ENCODE results near the gene SLC41A3. TPM values are rescaled to one million over a fixed set of nuclear protein-coding genes. Genes with fewer than 3 reads are reported as not detected.

The SLC41A3 gene
- total and polyA plus RNA-seq, 10 of the 15 experiments (the other 5 are each of a cell fraction or from before 2014, with no cell fraction given) = 8.3 to 29.5 (median 16.7) TPM

- H3K36me3 ChIP-seq (ENCODE audit: control insufficient read depth in 2 of 2, insufficient read depth in 2 of 2, low read length in 1 of 2) = no peaks in the 10 kb centered on the region
- H3K9me3 ChIP-seq (replicated peaks; ENCODE audit: control insufficient read depth, insufficient read depth, low read length) = no peaks in the 10 kb centered on the region
- no peak overlapping the region for H3K9ac ChIP-seq (ENCODE audit: control insufficient read depth, insufficient read depth, low read length)
- no peak overlapping the region for H3K27ac ChIP-seq (ENCODE audit: control insufficient read depth, insufficient read depth)
- no peaks in the 10 kb centered on the region for H3K4me1 ChIP-seq (ENCODE audit: control insufficient read depth, insufficient read depth, low read length)
- H4K20me1 ChIP-seq (ENCODE audit: control insufficient read depth, insufficient read depth) = no peaks in the 10 kb centered on the region
- 47% methylated on average over 5 of the region's 5 CpGs for WGBS (ENCODE audit: insufficient coverage, insufficient replicate concordance, low lambda C conversion rate, missing lambda C conversion rate)
- ChIA-PET POLR2A (no interaction called here), RAD21 (ENCODE audit: unreplicated experiment) (no interaction called here), SMC1A (ENCODE audit: uncharacterized antibody, unreplicated experiment) (no interaction called here), CTCF (no interaction called here)
- intact Hi-C loops (cut with micrococcal nuclease; ENCODE audit: unreplicated experiment) = no loop called here
- in situ Hi-C loops (cut with MboI) = no loop called here
- H3K4me3 ChIP-seq = no peak overlapping the region
- H3K4me2 ChIP-seq (ENCODE audit: control insufficient read depth, insufficient read depth) = no peak overlapping the region
- TF ChIP-seq TARDBP (IDR thresholded peaks at IDR 0.05; ENCODE audit: borderline replicate concordance) = no peak
- TF ChIP-seq, protein P1, sequence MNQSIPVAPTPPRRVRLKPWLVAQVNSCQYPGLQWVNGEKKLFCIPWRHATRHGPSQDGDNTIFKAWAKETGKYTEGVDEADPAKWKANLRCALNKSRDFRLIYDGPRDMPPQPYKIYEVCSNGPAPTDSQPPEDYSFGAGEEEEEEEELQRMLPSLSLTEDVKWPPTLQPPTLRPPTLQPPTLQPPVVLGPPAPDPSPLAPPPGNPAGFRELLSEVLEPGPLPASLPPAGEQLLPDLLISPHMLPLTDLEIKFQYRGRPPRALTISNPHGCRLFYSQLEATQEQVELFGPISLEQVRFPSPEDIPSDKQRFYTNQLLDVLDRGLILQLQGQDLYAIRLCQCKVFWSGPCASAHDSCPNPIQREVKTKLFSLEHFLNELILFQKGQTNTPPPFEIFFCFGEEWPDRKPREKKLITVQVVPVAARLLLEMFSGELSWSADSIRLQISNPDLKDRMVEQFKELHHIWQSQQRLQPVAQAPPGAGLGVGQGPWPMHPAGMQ (IDR thresholded peaks at IDR 0.05; ENCODE audit: borderline replicate concordance) = no peak
- no peak for TF ChIP-seq EZH2 (IDR thresholded peaks at IDR 0.05; ENCODE audit: borderline replicate concordance, control insufficient read depth, low read depth, low read length)
- TF ChIP-seq POLR2AphosphoS5 (IDR thresholded peaks at IDR 0.05; ENCODE audit: low read length) = no peak
- no peak for TF ChIP-seq CEBPZ (IDR thresholded peaks at IDR 0.05; ENCODE audit: low read depth, low read length)
- TF ChIP-seq PRDM15 (CRISPR knock-in tag; IDR thresholded peaks at IDR 0.05) = no peak
- no peak for TF ChIP-seq SREBF1 (IDR thresholded peaks at IDR 0.05; ENCODE audit: low read length)
- TF ChIP-seq USF1 (IDR thresholded peaks at IDR 0.05; ENCODE audit: borderline replicate concordance, extremely low read length, insufficient read depth, low read depth, low read length) = no peak
- no peak for TF ChIP-seq TCF12 (IDR thresholded peaks at IDR 0.05; ENCODE audit: low read depth, low read length)
- no peak for TF ChIP-seq SMAD5 (IDR thresholded peaks at IDR 0.05; ENCODE audit: low read depth)
- no peak for TF ChIP-seq NBN (IDR thresholded peaks at IDR 0.05)
- no peak for TF ChIP-seq RAD21 (IDR thresholded peaks at IDR 0.05; ENCODE audit: insufficient read depth, low read depth, low read length)
- TF ChIP-seq GABPA (IDR thresholded peaks at IDR 0.05; ENCODE audit: low read depth) = no peak
- TF ChIP-seq TBL1XR1 (IDR thresholded peaks at IDR 0.05; ENCODE audit: low read depth, low read length) = no peak
- no peak for ATAC-seq
- BruUV-seq (replicated peaks) = no TSS peak
- H3K27me3 ChIP-seq (replicated peaks in 1 of 2; ENCODE audit: control insufficient read depth in 2 of 2, insufficient read depth in 2 of 2, low read length in 1 of 2) = no peaks in the 10 kb centered on the region
- no peak for FAIRE-seq
- H2AFZ ChIP-seq (ENCODE audit: control insufficient read depth, low read depth, low read length) = no peak overlapping the region
- H3K79me2 ChIP-seq (ENCODE audit: control insufficient read depth, insufficient read depth, low read length) = no peaks in the 10 kb centered on the region
- no peak for DNase-seq (ENCODE audit: low read depth, low spot score)
Measured at GRCh38 chr3:126108676-126109050, 24.7 kb upstream of the SLC41A3 start.
